AG04449 (cell line): ENCODE measurements around the gene SLC1A6.

Source experiments
- CTCF ChIA-PET: fragments of 350-600 bp; formaldehyde crosslinking; extraction: SDS; loops from one replicate; lab custom pipeline; 2021; ENCODE audit warnings: antibody characterized with exemption; lab: Yijun Ruan, JAX
- POLR2A ChIA-PET: fragments of 400-600, 350-600 bp; formaldehyde crosslinking; extraction: SDS; loops from one replicate; lab custom pipeline; 2020; ENCODE audit warnings: antibody characterized with exemption, inconsistent platforms; lab: Yijun Ruan, JAX
- DNase-seq: peaks from one replicate; pipeline ENCODE4 v3.0.0-alpha.2; 2010; ENCODE audit warnings: low read depth, low spot score
- H3K4me3 ChIP-seq: 2 replicates; pipeline ENCODE4 v1.5.1; 2011; ENCODE audit warnings: low read depth, mild to moderate bottlenecking, control low read depth, low read length
- TF ChIP-seq, protein P1 (sequence below): IDR thresholded peaks from one replicate; pipeline ENCODE4 v1.5.1; 2011; ENCODE audit warnings: mild to moderate bottlenecking, moderate library complexity, low read length, control low read depth, inconsistent platforms; ENCODE audit not compliant: insufficient read depth; ENCODE audit errors: missing control alignments

Gene SLC1A6

DNA sequence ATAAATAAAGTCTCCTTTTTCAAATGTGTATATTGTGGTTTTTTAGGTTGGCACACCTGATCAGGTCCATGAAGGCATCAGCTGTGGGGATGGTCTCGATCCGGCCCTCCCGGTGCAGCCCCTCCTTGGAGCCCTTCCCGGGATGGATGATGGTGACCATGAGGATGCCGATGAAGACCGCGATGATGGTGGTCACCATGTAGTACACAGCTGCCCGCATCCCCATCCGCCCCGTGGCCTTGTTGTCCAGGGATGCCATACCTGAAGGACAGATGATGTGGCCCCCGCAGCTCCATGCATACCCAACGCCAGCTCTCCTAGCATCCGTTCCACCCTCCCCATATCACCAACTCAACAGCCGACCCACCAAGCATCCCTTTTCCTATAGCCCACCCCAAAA, 11.4 kb downstream of the SLC1A6 start:
- DNase-seq, result no peak
- ChIA-PET POLR2A (no interaction called here), CTCF (no interaction called here)
- TF ChIP-seq, protein P1, sequence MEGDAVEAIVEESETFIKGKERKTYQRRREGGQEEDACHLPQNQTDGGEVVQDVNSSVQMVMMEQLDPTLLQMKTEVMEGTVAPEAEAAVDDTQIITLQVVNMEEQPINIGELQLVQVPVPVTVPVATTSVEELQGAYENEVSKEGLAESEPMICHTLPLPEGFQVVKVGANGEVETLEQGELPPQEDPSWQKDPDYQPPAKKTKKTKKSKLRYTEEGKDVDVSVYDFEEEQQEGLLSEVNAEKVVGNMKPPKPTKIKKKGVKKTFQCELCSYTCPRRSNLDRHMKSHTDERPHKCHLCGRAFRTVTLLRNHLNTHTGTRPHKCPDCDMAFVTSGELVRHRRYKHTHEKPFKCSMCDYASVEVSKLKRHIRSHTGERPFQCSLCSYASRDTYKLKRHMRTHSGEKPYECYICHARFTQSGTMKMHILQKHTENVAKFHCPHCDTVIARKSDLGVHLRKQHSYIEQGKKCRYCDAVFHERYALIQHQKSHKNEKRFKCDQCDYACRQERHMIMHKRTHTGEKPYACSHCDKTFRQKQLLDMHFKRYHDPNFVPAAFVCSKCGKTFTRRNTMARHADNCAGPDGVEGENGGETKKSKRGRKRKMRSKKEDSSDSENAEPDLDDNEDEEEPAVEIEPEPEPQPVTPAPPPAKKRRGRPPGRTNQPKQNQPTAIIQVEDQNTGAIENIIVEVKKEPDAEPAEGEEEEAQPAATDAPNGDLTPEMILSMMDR, result no peak
- no peak overlapping the region for H3K4me3 ChIP-seq

GRCh38 chr19:14961956-14962685, 17.5 kb downstream of the SLC1A6 start:
- H3K4me3 ChIP-seq, result no peak overlapping the region
- POLR2A ChIA-PET, result no interaction called here
- TF ChIP-seq, protein P1, result no peak
- CTCF ChIA-PET, result no interaction called here
- DNase-seq, result no peak

DNA sequence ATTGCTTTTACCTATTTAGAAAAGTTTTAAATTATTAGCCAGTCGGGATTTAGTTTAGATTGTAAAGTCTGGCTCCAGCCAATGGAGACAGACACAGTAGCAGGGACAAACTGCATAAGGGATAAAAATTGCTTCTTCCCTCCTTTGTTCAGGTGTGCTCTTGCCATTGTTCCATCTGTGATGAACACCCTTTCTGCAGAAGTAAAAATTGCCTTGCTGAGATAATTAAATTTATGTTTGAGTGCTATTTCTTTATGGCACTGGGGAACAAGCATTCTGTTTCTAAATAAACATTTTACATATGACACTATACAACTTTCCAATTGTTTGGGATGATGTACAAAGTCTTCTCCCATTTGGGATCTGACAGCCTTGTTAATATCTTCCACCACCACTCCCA, 20.4 kb downstream of the SLC1A6 start:
- no peak for DNase-seq
- no peak overlapping the region for H3K4me3 ChIP-seq
- POLR2A ChIA-PET, result no interaction called here
- CTCF ChIA-PET, result no interaction called here
- TF ChIP-seq, protein P1, result no peak

DNA sequence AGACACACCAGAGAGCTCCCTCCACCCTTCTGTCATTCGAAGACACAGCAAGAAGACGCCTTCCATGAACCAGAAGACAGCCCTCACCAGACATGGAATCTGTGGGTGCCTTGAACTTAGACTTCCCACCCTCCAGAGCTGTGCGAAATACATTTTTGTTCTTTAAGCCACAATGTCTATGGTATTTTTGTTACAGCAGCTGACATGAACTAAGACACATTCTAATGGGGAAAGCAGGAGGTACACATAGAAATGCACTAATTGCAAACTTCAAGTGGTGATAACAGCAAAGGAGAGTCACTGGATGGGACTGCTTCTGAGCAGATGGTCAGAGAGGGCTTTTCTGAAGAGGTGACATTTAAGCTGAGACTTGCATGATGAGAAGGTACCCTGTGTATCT, 22.2 kb downstream of the SLC1A6 start:
- CTCF ChIA-PET, result no interaction called here
- no peak for DNase-seq
- POLR2A ChIA-PET, result no interaction called here
- H3K4me3 ChIP-seq, result no peak overlapping the region
- TF ChIP-seq, protein P1, result no peak

DNA sequence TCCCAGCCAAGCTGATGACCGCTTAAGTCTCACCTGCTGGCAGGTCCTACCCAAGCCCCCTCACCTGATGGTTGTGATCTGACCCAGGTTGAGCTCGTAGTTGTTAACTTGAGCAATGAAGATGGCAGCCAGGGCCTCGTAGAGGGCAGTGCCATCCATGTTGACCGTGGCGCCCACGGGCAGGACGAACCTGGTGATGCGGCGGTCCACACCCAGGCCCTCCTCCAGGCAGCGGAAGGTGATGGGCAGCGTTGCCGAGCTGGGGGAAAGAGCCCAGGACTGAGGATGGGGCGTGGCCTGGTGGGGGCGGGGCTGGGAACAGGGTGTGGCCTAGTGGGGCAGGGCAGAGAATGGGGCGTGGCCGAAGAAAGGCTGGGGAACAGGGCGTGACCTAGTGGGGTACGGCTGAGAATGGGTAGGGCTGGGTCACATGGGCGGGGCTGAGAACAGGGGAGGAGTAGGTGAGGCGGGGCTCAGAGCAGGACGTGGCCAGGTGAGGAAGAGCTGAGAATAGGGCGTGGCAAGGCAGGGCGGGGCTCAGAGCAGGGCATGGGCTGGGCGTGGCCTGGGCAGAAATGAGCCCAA, 25.5 kb downstream of the SLC1A6 start:
- ChIA-PET POLR2A (no interaction called here), CTCF (no interaction called here)
- H3K4me3 ChIP-seq, result no peak overlapping the region
- TF ChIP-seq, protein P1, result no peak
- DNase-seq, result no peak

- DNase-seq, result no peak
- POLR2A ChIA-PET, result no interaction called here
- H3K4me3 ChIP-seq, result no peak overlapping the region
- CTCF ChIA-PET, result no interaction called here
- TF ChIP-seq, protein P1, result no peak
Observed at GRCh38 chr19:14952767-14953166, 26.9 kb downstream of the SLC1A6 start.
